Fibroblast of mammary gland (primary cell): ENCODE measurements around the gene SEC24A.
"Not testable (repeated sequence)": the region's sequence is repeated elsewhere in the genome, so short reads cannot be mapped to it uniquely, and the experiment has no call there.

Experiments
- DNase-seq: peaks from one replicate; pipeline ENCODE4 v3.0.0-alpha.2; 2010; ENCODE audit warnings: low read depth
- H3K4me3 ChIP-seq: 2 replicates; pipeline ENCODE4 v1.5.1; 2011; ENCODE audit warnings: low read depth, mild to moderate bottlenecking, low read length, moderate library complexity; ENCODE audit not compliant: control insufficient read depth
- CTCF ChIP-seq: conservative IDR thresholded peaks from 2 replicates; pipeline ENCODE4 v1.5.1; 2011; ENCODE audit warnings: low read depth, low read length, inconsistent platforms; ENCODE audit not compliant: control insufficient read depth, insufficient read depth

The SEC24A gene

GRCh38 chr5:134664448-134664847, 15.9 kb downstream of the SEC24A start:
- H3K4me3 ChIP-seq, result no peak overlapping the region
- no peak for TF ChIP-seq CTCF
- no peak for DNase-seq

- peak; percentile 41 for DNase-seq
- not testable (repeated sequence) for H3K4me3 ChIP-seq
Measured at GRCh38 chr5:134673546-134673945, 25.0 kb downstream of the SEC24A start.

GRCh38 chr5:134677357-134677756, 28.8 kb downstream of the SEC24A start:
- not testable (repeated sequence) for DNase-seq, H3K4me3 ChIP-seq

- not testable (repeated sequence) for H3K4me3 ChIP-seq, DNase-seq
Measured at GRCh38 chr5:134690144-134690543, 41.6 kb downstream of the SEC24A start.

DNA sequence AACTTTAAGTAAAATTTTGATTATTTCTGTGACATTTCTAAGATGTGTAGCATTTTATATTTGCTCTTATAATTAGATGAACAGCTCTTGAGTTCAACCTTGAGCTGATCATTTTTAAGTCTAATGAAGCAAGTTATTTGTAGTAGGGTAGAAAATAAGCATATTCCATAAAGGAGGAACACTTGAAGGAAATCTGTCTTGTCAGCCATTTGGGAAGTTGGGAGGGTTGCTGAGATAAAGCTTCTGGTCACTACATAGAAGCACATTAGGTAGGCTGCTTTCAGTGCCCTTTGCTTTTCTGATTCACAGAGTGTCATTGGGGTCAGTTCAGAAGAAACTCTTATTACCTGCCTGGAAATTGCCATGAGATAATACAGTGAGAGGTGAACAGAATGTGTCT, 44.1 kb downstream of the SEC24A start:
- TF ChIP-seq CTCF, result no peak
- no peak for DNase-seq
- H3K4me3 ChIP-seq, result no peak overlapping the region

DNA sequence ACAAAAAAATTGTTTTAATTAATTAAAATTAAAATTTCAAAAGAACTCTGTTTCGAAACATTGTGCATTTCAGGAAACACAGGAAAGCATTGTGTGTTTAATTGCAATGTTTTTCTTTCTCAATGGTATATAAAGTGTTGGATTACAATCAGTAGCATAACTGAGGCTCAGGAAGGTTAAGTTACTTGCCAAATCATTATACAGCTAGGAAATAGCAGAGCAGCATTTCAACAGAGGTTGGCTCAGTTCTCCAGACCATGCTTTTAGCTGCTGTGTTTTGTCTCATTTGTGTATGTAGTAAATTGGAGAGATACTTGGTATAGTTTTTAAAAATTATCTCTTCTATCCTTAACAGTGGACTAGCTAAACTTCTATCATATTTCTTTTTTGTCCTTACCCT, 59.7 kb downstream of the SEC24A start:
- no peak overlapping the region for H3K4me3 ChIP-seq
- DNase-seq, result no peak
- no peak for TF ChIP-seq CTCF

- no peak for TF ChIP-seq CTCF
- DNase-seq, result no peak
- no peak overlapping the region for H3K4me3 ChIP-seq
Measured at GRCh38 chr5:134714120-134714519, 65.5 kb downstream of the SEC24A start.

DNA sequence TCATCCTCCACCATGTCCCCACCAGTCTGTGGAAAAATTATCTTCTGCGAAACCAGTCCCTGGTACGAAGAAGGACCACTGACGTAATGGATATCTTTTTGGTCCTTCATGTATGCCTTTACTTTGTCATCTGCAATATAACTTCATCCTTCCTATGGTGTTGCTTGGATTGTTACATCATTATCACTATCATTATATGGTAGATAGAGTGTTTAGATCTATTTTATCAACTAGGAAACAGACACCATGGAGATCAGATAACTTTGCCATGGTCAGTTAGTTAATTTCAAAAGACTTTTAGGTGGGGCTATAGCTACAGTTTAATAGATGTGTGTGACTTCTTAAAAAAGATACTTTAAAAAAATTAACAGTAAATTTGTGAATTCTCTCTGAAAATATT, 66.0 kb downstream of the SEC24A start:
- H3K4me3 ChIP-seq, result no peak overlapping the region
- no peak for DNase-seq
- no peak for TF ChIP-seq CTCF

DNA sequence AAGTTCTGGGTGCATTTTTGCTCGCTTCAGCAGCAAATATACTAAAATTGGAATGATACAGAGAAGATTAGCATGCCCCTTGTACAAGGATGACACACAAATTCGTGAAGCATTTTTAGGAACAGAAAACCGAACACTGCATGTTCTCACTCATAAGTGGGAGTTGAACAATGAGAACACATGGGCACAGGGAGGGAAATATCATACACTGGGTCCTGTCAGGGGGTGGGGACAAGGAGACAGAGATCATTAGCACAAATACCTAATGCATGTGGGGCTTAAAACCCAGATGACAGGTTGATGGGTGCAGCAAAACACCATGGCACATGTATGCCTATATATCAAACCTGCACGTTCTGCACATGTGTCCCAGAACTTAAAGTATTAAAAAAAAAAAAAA, 66.9 kb downstream of the SEC24A start:
- DNase-seq, H3K4me3 ChIP-seq: not testable (repeated sequence)
